Renal cortical epithelial cell (primary cell): ENCODE results near the gene PDZK1IP1. TPM values are rescaled to one million over a fixed set of nuclear protein-coding genes. Genes with fewer than 3 reads are reported as not detected.
"Not testable (repeated sequence)": the region's sequence is repeated elsewhere in the genome, so short reads cannot be mapped to it uniquely, and the experiment has no call there.

Experiments used
- DNase-seq: peaks from one replicate; pipeline ENCODE4 v3.0.0-alpha.2; 2011; ENCODE audit warnings: low read depth
- total RNA-seq: library from RNA; depleted of rRNA; stranded (reverse); fragments of >200 nt; gene quantifications from 2 replicates; pipeline ENCODE4 v1.2.3, GENCODE V29; 2014

PDZK1IP1 gene
- total RNA-seq, 1 donor from 2014 or later = 398 TPM

DNA sequence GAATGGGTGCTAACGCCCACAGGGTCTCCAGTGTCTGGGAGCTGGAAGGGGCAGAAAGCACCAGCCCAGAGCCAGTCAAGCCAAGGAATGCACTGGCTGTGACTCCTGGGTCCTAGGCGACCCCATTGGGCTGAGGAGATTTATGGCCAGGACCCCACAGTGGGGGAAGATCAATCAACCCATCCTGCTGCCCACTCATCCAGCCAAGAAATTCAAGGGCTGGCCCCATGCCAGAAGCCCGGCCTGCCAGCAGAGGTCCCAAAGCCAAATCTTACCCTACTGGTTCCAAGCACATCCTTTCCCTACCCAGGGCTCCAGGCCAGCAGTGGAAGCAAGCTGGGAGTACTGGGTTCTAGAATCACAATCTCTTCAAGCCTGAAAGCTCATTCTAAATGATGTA, 6.8 kb upstream of the PDZK1IP1 start:
- DNase-seq = no peak

DNA sequence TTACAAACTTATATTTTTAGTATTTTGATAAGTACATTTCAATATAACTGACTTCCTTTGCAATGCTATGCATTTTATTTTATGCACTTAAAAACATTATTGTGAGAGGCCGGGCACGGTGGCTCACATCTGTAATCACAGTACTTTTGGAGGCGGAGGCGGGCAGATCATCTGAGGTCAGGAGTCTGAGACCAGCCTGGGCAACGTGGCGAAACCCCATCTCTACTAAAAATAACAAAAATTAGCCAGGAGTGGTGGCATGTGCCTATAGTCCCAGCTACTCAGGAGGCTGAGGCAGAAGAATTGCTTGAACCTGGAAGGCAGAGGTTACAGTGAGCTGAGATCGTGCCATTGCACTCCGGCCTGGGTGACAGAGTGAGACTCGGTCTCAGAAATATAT, 6.1 kb upstream of the PDZK1IP1 start:
- DNase-seq = not testable (repeated sequence)

DNA sequence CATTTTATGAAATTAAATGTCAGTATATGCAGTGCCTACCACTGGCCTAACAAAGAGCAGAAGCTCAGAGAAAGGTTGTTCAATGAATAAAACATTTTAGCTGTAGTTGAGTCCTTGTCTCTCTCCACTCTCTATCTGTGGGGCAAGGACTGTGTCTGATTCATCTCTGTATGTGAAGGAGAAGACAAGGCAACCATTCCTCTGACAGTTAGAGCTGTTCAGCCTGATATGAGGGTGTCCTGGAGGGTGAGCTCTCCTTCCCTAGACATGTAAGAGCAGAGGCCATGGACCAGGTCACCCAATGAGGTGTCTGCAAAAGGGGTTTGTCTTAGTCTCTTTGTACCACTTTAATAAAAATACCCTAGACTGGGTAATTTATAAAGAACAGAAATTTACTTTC, 4.5 kb upstream of the PDZK1IP1 start:
- no peak for DNase-seq

DNA sequence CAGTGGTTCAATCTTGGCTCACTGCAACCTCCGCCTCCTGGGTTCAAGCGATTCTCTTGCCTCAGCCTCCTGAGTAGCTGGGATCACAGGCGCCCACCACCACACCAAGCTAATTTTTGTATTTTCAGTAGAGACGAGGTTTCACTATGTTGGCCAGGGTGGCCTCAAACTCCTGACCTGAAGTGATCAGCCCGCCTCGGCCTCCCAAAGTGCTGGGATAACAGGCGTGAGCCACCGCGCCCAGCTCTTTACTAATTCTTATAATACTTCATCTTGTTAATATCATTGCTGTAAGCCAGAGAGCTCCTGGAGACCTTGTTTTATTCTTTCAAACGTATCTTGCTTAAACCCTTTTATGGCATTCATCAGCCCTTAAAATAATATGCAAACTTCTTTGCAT, 3.7 kb upstream of the PDZK1IP1 start:
- DNase-seq = not testable (repeated sequence)

DNA sequence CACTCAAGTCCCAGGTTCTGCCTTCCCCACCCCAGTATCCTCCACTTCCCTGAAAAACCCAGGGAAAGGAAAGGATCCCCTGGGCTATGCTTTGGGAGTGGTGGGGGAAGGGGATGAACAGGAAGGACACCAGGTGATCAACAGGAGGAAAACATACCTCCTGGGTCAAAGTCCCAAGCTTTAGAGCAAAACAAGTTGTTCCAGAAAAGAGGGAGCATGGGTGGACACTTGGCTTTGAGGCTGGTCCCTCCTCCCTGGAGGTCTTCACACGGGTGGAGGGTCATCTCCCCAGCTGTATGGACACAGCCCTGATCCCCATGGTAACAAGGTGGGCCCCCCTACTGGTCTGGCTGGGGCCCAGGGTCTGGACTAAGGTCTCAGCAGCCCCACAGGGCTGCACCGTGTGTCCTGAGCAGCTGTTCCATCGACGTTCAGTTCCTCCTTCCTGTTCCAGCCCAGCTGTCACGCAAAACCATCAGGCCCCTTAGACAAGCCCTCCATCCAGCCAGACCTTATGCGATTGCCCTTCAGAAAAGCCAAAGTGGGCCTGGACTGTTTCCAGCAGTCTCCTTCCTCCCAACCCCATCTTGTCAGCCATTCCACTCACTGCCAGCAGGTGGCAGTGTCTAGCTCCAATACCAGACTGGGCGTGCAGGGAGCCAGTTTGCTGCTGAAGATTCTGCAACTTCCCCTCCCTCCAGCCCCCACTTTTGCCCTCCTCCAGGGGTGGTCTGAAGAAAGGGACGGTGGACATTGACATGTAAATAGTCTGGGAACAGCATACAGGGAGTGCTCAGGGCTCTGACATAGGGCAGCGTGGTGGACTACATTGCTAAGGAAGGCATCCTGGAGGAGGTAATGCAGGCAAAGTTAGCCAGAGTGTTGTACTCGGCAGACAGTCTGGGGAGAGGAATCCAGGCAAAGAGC, 2.9 kb upstream of the PDZK1IP1 start:
- peak; percentile 57 for DNase-seq

DNA sequence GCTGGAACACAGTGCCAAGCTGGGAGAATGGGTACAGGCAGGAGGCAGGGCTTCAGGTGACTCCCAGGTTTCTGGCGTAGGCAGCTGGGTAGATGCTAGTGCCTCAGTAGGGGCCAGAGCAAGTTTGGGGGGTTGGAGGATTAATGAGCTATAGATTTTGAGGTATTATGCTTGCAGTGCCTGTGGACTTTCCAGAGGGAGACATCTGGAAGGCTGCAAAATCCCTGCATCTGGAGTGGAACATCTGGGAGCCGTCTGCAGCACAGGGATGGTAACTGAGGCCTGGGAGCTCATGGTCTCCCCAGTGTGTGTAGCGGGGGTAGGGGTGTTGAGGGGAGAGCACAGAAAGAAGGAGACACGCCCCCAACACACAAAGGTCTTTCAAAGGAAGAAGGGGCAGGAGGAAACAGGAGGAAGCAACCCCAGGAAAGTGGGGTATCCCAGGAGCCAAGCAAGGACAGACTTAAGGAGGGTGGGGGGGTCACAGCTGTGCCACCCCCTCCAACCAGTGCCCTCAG, 2.2 kb upstream of the PDZK1IP1 start:
- DNase-seq = no peak

DNA sequence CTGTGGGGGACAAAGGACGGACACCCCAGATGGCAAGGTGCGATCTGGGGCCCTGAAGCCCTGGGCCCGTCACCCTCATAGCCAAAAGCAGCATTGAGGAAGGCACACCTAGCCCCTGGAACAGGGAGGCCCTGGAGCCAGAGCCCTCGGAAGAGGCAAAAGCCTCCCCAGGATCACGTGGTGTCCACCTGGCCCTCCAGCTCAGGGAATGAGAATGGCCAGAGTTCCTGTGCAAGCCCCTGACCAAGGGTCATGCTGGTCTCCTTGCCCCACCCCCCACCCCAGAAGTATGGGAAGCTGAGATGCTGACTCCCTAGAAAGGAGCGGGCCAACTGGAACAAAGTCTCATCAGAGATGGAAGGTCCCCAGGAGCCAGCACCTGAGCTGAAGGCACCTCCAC, 1.0 kb upstream of the PDZK1IP1 start:
- no peak for DNase-seq

DNA sequence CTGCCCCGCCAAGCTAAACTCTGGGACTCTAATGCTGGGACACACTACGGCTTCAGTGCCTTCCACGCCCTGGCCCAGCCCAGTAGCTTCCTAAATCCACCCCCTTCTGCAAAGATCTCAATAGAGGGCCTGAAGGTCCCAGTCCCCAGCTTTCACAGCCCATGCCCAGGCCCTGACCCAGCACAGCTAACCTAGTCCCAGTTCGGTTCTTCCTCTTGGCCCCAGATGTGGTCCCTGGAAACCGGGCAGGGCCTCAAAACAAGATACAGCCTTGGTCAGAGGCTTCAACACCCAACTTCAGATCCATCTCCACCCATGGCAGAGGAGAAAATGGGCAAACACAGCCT, 646 bp upstream of the PDZK1IP1 start:
- DNase-seq = no peak

DNA sequence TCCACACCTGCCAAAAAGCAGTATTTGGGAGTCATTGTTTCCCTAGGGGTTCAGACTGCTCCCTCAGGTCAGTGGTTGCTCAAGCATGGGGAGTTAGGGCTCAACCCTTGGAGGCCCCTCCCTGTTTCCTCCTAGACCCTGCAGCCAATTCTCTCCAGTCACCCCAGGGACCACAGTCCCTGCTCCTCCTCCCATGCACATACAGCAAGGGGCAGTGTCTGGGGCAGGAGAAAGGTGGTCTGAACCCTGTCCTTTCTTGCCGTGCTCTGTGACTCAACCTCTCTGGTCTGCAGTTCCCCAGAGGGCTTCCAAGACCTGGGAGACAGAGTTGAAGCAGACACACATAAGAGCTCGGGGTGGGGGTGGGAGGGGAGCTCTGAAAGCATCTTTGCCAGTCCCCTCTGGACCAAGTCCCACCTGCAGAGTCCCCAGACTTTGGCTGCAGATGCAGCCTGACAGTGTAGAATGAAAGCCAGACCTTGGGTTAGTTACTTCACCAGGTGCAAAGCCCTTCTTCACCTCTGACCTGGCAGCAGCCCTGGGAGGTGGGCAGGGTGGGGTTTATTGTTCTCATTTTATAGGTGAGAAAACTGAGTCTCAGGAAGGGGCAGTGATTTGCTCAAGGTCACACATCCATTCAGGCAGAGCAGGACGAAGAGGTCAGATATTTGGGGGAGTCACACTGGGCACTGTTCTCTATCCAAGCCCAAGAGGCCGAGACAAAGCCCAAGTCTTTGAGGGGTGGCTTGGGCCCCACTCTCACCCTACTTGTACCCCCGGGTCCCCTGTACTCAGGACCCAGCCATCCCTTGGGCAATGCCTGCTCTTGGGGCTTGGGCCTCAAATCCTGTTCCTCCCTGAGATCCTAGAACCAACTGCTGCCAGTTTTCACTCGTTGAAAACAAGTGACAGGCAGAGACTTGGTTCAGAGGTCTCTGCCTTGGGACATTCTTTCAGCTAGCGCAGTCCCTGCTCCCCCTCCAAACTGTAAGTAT, 748 bp downstream of the PDZK1IP1 start:
- no peak for DNase-seq

DNA sequence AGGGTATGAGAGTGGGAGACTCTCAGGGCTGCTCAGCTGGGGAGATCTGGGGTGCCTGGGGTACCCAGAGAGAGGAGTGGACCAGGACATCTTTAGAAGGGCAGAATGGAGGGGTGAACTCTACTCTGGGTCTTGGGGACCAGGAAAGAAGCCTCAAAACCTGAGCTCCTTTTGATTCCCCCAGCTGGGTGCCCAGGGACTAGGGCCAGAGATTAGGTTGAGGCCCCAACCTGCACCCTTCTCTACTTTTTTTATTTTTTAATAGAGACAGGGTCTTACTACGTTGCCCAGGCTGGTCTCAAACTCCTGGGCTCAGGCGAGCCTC, 1.9 kb downstream of the PDZK1IP1 start:
- DNase-seq = no peak

DNA sequence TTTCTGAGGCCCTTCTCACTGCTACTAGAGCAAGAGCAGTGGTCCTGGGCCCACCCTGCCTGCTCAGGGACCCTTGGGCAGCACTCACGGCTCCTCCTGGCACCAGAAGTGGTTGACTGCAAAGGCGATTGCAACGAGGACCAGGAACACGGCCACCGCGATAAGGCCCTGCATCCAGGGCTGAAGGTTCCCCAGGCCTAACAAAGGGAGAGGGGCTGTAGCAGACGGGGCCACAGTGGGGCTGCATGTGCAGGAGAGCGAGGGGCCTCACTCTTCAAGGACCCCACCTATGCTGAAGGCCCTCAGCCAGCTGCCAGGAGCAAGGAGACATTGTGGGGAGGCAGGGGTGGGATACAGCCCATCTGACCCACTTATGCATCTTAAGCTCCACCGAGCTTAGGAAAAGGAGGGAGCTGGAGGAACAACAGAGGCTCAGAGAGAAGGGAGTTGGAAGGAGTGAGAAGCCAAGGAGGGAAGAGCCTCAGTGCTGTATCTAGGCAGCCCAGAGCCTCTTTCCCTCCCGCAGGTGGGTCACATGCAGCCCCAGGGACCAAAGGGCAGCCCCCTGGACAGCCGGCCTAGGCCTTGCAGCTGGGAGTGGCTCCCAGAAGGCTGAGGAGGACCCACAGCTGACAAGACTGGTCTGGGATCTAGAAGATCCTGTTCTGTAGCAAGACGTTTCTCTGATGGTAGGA, 2.5 kb downstream of the PDZK1IP1 start:
- no peak for DNase-seq

DNA sequence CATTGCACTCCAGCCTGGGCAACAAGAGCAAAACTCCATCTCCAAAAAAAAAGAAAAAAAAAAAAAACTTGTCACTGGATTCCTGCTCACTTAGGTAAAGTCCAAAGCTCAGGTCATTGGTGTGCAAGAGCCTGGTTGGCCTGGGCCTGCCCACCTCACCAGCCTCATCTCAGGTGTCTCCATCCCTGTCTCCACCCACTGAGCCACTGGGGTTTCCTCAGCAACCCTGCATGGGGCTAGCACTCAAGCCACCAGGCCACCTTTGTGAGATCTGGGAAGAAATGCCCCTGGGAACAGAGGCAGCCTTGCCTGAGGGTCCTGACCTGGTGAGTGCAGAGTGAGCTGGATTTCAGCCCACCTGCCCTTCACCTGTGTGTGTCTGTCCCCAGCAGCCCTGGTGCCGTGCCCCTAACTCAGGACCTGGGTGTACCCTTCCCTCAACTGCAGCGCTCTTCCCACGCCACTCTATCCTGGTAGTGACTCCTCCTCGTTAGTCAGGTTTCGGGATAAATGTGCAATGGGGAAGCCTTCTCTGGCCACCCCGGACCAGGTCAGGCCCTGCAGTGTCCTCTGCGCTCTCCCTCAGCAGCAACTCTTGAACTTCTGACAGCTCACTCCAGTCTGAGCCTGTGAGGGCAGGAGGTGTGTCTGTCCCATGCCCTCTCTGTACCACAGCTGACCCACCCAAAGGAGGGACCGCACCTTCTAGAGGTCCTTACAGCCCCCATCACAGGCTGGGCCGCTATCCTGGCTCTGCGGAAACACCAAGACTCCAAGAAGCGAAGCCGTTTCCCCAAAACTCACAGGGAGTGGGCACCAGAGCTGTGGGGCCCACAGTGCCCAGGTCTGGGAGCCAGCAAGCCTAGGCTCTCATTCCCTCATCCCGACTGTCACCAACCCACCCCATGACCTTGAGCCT, 3.3 kb downstream of the PDZK1IP1 start:
- DNase-seq = no peak

DNA sequence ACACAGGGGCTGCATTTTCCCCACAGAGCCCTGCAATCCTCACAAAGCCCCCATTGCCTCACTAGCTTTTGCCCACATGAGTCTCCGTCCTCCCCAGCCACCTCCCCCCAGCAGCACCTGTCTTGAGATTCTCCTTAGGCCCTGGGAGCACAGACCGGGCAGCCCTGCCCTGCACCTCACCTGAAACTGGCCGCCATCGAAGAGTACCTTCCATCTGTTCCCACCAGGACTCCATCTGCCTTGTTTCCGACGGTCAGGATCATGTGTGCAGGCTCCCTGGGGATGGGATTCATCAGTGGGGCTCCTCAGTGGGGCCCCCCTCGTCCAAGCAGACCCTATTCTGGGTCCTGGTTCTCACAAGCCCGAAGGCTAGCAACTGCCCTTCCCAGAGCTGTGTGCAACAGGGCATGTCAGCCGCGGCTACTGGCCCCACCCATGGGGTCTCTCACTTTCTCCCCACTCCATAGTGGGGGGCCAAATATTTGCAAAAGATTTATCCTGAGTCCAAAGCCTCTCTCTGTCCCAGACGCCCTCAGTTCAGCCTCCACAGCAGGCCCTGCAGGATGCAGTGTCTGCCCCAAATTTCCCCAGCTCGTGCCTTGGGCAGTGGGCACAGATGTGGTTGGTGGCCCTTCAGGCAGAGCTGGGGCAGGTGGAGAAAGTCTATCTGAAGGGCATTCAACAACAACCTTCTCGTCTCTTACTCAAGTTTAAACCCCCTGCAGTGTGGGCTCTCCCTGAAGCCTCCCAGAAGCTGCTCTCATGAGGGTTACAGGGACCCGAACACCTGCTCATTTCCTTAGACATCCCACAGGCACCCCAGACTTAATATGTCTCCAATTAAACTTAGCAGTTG, 4.8 kb downstream of the PDZK1IP1 start:
- no peak for DNase-seq

DNA sequence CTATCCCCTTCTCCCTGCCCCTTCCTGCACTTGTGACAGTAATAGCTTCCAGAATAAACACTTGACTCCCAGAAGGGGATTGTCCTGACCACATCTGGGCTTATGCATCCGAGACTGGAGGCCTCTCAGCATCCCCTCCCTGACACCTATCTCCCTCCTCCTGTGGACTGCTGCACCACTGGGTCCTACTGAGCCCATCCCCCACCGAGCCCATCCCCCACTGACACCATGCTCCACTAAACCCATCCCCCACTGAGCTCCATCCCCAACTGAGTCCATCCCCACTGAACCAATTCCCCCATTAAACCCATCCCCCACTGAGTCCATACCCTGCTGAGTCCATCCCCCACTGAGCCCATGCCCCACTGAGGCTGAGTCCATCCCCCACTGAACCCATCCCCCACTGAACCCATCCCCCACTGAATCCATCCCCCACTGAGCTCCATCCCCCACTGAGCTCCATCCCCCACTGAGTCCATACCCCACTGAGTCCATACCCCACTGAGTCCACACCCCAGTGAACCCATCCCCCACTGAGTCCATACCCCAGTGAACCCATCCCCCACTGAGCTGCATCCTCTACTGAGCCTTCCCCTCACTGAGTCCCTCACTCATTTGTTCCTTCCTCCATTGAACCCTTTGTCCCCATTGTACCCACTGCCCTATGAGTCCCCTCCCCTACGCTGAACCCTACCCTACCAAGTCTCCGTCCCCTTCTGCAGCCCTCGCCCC, 5.6 kb downstream of the PDZK1IP1 start:
- peak; percentile 94 for DNase-seq

DNA sequence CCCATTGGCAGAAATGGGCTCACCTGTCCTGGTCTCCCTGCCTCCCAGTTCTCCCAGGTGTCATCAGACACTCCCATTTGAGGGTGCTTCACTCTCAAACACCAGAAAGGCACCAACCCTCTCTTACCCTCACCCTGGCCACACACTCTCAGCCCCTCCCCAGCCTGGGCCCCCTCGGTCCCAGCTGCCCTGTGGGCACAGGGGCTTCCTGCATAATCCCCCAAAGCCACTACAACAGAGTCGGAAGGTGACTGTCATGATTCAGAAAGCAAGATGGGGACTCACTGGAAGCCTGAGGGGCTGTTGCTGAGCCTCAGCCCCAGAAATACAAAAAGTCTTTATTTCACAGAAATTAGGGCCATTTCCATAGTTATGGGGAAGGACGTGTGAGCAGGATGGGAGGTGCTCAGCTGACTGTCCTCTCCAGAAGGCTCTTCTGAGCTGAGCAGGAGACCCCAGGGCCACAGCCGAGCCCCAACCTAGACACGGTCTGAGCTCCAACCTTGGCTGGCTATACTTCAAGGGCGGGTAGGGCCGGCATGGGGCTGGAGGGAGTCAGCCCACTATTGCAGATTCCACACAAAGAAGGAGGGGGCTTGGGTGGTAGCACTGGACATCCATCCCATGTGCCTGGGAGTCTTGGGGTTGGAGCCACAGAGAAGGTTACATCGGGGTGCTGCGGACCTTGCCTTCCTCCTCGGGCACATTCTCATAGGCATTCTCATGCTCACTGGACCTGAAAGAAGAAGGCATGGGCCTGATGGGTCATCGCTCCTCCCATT, 6.3 kb downstream of the PDZK1IP1 start:
- no peak for DNase-seq

DNA sequence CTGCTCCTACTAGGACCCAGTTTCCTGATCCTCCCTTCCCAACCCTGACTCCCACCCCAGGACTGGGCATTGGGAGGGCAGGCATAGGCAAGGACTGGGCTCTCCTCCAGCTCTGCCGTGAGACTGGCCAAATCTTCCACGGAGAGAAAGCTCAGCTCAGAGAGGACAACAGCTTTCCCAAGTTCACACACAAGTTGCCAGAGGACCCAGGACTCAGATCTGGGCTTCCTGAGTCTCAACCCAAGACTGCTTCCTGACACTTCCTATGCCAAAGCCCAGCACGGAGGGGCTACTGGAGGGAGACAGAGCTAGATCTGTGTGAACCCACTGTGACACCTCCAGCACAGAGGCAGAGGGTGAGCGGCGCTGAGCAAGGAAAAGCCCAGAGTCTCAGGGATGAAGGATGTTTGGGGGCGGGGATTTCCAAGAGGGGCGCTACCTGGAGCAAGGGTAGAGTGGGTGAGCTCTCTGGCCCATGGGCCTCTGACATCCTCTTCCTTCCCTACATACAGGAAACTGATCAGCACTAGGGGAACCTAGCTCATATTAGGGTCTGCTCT, 7.1 kb downstream of the PDZK1IP1 start:
- no peak for DNase-seq

DNA sequence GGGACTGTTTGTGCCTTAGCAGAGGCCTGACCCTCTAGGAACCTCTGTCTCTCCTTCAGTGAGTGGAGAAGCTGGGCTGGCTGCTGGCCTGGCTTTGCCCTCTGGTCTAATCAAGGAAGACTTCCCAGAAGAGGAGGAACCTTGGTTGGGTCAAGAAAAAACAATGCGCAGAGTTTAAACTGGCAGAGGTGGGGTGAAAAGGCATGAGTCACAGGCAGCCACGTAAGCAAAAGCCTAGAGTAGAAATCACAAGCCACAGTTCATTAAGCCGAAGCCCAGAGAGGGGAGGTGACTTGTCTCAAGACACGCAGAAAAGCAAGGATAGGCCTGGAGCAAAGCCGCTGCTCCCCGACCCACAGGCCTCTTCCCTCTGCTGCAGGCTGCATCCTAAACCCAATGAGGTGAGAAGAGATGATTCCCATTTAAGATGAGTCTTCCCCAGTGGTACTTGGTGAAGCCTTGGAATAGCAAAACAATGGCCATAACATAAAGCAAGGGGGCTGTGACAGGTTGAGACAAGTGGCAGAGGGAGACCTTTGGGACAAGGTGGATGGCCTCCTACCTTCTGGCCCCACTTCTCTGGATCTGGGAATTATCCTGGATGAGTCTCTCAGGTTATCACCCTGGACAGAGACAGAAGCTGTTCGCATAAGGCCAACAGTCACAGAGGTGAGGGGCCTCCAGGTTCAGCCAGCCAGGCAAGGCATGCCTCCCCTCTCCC, 7.7 kb downstream of the PDZK1IP1 start:
- peak; percentile 98 for DNase-seq
